ENCODE data around the gene ZNF618. TPM values are rescaled to one million over a fixed set of nuclear protein-coding genes. Genes with fewer than 3 reads are reported as not detected.
A peak's percentile ranks its signal among the peaks of the same experiment; 100 is the strongest.

ZNF618 gene
- polyA plus RNA-seq, 1 experiment, result 8.7 TPM

DNA sequence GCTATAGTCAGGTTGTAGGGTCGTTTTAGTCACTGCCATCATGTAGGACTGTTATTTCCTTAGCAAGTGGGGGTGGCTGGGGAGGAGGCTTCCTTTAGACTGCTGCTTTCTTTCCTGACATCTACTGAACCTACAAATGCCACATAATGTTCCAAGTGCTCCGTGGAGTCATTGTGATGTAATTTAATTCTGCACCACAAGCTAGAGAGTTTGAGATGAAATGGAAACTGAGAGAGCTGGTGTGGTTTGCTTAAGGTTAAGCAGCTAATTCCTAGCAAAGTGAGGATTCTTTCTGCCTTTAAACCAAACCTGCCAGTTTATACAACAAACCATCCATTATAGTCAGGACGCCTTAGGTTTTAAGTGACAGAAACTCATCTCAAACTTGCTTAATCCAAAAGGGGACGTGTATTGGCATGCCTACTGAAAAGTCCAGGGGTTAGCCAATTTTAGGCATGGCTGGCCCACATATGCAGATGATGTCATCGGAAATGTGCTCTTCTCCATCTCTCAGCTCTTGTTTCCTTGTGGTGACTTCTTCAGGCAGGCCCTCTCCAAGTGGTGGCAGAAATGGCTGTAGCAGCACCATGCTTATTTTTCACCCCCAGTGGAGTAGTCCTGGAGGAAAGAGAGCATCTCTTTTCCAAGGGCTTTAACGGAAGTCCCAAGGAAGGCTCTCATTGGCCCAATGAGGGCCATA is 30.5 kb downstream of the ZNF618 start:
- TF ChIP-seq, protein P1, sequence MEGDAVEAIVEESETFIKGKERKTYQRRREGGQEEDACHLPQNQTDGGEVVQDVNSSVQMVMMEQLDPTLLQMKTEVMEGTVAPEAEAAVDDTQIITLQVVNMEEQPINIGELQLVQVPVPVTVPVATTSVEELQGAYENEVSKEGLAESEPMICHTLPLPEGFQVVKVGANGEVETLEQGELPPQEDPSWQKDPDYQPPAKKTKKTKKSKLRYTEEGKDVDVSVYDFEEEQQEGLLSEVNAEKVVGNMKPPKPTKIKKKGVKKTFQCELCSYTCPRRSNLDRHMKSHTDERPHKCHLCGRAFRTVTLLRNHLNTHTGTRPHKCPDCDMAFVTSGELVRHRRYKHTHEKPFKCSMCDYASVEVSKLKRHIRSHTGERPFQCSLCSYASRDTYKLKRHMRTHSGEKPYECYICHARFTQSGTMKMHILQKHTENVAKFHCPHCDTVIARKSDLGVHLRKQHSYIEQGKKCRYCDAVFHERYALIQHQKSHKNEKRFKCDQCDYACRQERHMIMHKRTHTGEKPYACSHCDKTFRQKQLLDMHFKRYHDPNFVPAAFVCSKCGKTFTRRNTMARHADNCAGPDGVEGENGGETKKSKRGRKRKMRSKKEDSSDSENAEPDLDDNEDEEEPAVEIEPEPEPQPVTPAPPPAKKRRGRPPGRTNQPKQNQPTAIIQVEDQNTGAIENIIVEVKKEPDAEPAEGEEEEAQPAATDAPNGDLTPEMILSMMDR (IDR thresholded peaks at IDR 0.05; ENCODE audit: low read depth, low read length), result no peak
- H3K9me3 ChIP-seq (ENCODE audit: control insufficient read depth, insufficient read depth, low read length), result no peaks in the 10 kb centered on the region
- ChIA-PET CTCF (interaction anchor here (0.9 to 1.1 kb wide), 2 partner anchors 10 to 57 kb away, joined by 3 to 4 read pairs; no protein-coding TSS in a partner anchor), POLR2A (interaction anchor here (0.7 kb wide), 1 partner anchor 15 kb away, joined by 4 read pairs; no protein-coding TSS in a partner anchor)
- H3K27ac ChIP-seq (ENCODE audit: low read depth, low read length), result peak overlapping the region; percentile 39
- no peak overlapping the region for H3K4me3 ChIP-seq (ENCODE audit: low read depth, low read length)
- no peaks in the 10 kb centered on the region for H3K27me3 ChIP-seq (ENCODE audit: control insufficient read depth, insufficient read depth, low read length)
- DNase-seq (ENCODE audit: low read depth, low spot score), result no peak

DNA sequence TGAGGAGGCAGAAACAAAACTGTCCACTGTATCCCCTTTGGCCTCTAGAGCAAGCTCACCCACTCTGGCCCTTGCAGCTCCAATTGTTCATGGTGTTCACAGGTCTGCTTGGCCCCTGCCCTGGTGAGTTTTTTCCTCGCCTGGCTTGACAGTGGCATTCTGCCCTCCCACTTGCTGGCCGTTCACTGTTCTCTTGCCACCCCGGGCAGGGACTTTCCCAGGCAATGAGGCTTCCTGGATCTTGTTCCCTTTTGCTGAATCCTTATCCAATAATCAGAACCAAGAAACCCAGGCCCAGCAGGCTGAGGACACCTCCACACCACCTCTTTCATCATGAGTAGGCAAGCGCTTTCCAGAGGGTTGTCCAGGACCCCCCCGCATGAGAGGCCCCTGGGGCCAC is 31.2 kb downstream of the ZNF618 start:
- TF ChIP-seq, protein P1 (IDR thresholded peaks at IDR 0.05; ENCODE audit: low read depth, low read length), result no peak
- CTCF ChIA-PET, result interaction anchor here (1.1 kb wide), 1 partner anchor 9 kb away, joined by 3 read pairs; no protein-coding TSS in a partner anchor
- no peak overlapping the region for H3K27ac ChIP-seq (ENCODE audit: low read depth, low read length)

DNA sequence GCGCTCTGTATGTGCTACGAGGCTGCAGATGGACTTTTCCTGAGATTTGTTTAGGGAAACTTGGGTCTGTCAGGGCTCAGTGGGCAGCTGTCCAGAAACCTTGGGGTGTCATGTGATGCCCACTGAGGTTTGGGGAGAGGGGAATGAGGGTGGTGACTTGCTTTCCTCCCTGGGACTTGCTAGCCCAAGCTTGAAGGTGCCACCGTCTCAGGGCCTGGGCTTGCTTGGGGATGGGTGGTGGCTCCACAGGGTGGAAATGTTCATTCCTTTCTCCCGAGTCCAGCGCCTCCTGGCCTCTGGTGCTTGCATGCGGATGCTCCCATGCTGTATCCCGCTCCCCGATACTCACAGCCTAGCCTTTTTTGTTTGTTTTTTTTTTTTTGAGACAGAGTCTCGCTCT is 33.3 kb downstream of the ZNF618 start:
- no peaks in the 10 kb centered on the region for H3K27me3 ChIP-seq (ENCODE audit: control insufficient read depth, insufficient read depth, low read length)
- TF ChIP-seq, protein P1 (IDR thresholded peaks at IDR 0.05; ENCODE audit: low read depth, low read length), result no peak
- ChIA-PET POLR2A (no interaction called here), CTCF (no interaction called here)
- no peak for DNase-seq (ENCODE audit: low read depth, low spot score)
- peak overlapping the region; percentile 11 for H3K27ac ChIP-seq (ENCODE audit: low read depth, low read length)
- H3K9me3 ChIP-seq (ENCODE audit: control insufficient read depth, insufficient read depth, low read length), result no peaks in the 10 kb centered on the region
- no peak overlapping the region for H3K4me3 ChIP-seq (ENCODE audit: low read depth, low read length)

More for the DNA sequence above, 31.2 kb downstream of the ZNF618 start:
- Histone ChIP-seq H3K27me3 (ENCODE audit: control insufficient read depth, insufficient read depth, low read length) (no peaks in the 10 kb centered on the region), H3K4me3 (ENCODE audit: low read depth, low read length) (no peak overlapping the region), H3K9me3 (ENCODE audit: control insufficient read depth, insufficient read depth, low read length) (no peaks in the 10 kb centered on the region)
- POLR2A ChIA-PET, result no interaction called here
- DNase-seq (ENCODE audit: low read depth, low spot score), result no peak

DNA sequence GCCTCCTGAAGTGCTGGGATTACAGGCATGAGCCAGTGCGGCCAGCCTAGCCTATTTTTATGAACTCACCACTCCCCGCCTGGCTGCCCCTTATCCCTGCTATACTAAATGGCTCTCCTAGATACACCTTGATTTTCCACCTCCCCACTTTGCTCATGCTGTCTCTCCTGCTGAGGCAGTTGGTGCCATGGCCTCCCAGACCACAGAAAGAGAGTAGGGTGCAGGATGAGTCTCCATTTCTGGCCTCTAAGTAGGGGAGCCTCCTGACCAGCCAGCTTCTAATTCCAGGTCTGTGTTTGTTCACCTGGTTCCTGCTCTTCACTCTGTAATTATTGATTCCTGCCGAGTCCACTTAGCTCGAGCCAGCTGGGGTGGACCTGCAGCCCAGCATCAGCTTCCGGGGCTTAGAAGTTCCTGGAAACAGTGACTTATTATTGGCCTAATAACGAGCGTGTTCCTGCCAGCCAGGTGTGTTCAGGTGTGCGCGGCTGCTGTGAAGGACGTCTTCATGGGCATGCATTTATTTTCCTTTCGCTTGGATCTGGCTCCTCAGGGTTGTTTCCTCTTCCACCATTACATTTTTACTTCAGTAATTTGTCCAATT is 34.0 kb downstream of the ZNF618 start:
- CTCF ChIA-PET, result interaction anchor here (1.8 kb wide), 1 partner anchor 33 kb away, joined by 6 read pairs; no protein-coding TSS in a partner anchor
- POLR2A ChIA-PET, result no interaction called here
- H3K9me3 ChIP-seq (ENCODE audit: control insufficient read depth, insufficient read depth, low read length), result no peaks in the 10 kb centered on the region
- H3K4me3 ChIP-seq (ENCODE audit: low read depth, low read length), result no peak overlapping the region
- no peaks in the 10 kb centered on the region for H3K27me3 ChIP-seq (ENCODE audit: control insufficient read depth, insufficient read depth, low read length)
- no peak overlapping the region for H3K27ac ChIP-seq (ENCODE audit: low read depth, low read length)
- no peak for DNase-seq (ENCODE audit: low read depth, low spot score)
- TF ChIP-seq, protein P1 (IDR thresholded peaks at IDR 0.05; ENCODE audit: low read depth, low read length), result no peak
